ENCODE measurements around the gene ALAD. TPM values are rescaled to one million over a fixed set of nuclear protein-coding genes. Genes with fewer than 3 reads are reported as not detected.

Gene ALAD
- total and polyA plus RNA-seq, 7 donors = 14.8 to 50.2 (median 31.0) TPM

DNA sequence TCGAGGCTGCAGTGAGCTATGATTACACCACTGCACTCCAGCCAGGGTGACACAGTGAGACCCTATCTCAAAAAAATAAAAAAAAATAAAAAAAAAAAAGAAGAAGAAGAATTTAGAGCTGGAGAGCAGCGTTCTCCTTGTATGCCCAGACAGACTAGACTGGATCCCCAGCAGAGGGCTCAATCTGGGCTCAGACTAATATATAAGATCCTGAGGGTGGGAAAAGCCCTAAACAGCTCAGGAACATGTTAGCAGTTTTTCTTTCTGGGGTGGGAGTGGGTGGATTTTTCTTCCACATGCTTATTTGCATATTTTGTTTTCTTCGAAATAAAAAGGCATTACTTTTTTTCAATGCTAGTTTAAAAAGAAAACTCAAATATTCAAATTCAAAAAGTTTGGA lies 52.6 kb downstream of the ALAD start:
- intact Hi-C loops (cut with DNase I) = loop anchor here (2.0 to 10.0 kb wide), 2 partner anchors 52 to 236 kb away; partner anchors contain the start of gene ALAD
- TF ChIP-seq POLR2AphosphoS5 (IDR thresholded peaks at IDR 0.05) = no peak
- no peak for TF ChIP-seq EP300 (IDR thresholded peaks at IDR 0.05)
- no peak for TF ChIP-seq POLR2A (IDR thresholded peaks at IDR 0.05)
- TF ChIP-seq, protein P1, sequence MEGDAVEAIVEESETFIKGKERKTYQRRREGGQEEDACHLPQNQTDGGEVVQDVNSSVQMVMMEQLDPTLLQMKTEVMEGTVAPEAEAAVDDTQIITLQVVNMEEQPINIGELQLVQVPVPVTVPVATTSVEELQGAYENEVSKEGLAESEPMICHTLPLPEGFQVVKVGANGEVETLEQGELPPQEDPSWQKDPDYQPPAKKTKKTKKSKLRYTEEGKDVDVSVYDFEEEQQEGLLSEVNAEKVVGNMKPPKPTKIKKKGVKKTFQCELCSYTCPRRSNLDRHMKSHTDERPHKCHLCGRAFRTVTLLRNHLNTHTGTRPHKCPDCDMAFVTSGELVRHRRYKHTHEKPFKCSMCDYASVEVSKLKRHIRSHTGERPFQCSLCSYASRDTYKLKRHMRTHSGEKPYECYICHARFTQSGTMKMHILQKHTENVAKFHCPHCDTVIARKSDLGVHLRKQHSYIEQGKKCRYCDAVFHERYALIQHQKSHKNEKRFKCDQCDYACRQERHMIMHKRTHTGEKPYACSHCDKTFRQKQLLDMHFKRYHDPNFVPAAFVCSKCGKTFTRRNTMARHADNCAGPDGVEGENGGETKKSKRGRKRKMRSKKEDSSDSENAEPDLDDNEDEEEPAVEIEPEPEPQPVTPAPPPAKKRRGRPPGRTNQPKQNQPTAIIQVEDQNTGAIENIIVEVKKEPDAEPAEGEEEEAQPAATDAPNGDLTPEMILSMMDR (IDR thresholded peaks at IDR 0.05) = no peak
- Histone ChIP-seq H3K27ac (no peak overlapping the region), H3K4me1 (peaks cover 0 to 30% (median 27%) of the 10 kb centered on the region in 4 donors), H3K36me3 (no peaks in the 10 kb centered on the region), H3K9me3 (no peaks in the 10 kb centered on the region), H3K4me3 (no peak overlapping the region), H3K27me3 (peaks cover 0 to 25% (median 2%) of the 10 kb centered on the region in 3 donors)
- WGBS, 2 donors = 63 to 80% methylated on average over 3 of the region's 3 CpGs
- DNase-seq = no peak

DNA sequence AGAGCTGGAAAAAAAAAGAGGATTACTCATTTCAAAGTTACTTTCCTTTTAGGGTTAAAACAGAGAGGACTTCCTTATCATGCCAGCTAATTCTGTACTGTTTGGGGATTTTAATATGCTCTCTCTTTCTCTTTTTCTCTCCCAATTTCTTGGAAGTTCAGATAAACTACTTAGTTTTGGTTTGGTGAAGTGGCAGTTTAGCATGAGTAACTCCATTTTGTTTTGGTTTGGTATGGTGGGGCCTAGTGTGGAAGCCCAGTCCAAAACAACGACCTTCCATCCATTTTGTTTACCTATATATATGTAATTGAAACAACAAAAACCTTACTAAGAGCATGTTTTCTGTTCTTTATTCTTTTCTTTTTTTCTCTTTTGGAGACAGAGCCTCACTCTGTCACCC lies 55.4 kb downstream of the ALAD start:
- TF ChIP-seq POLR2AphosphoS5 (IDR thresholded peaks at IDR 0.05) (no peak), POLR2A (IDR thresholded peaks at IDR 0.05) (no peak), EP300 (IDR thresholded peaks at IDR 0.05) (no peak)
- TF ChIP-seq, protein P1 (IDR thresholded peaks at IDR 0.05) = no peak
- Histone ChIP-seq H3K9me3 (no peaks in the 10 kb centered on the region), H3K27me3 (peaks cover 0 to 11% (median 2%) of the 10 kb centered on the region in 3 donors), H3K4me1 (peaks cover 0 to 41% (median 34%) of the 10 kb centered on the region in 4 donors), H3K27ac (peak overlapping the region in 1 of 4 donors; percentile 88), H3K4me3 (no peak overlapping the region), H3K36me3 (no peaks in the 10 kb centered on the region)
- intact Hi-C loops (cut with DNase I) = loop anchor here (10.0 kb wide), 1 partner anchor 239 kb away; no protein-coding TSS in a partner anchor
- WGBS, 2 donors = 0 to 12% methylated on average over 1 of the region's 1 CpG
- DNase-seq = no peak

DNA sequence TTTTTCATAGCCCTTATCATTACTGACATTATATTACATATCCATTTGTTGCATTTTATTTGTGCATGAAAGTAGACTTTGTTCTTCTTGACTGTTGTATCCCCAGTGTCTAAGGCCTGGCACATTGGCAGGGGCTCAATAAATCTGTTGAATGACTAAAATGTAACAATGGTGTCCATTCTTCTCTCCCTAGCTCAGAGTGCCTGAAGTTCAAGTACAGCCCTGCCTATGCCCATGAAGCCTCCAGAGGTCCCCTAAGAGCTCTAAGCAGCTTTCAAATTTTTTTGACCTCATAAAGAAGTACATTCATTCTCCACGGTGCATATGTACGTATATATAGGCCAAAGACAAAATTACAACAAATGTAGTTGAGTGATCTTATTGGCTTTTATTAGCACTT lies 55.9 kb downstream of the ALAD start:
- peaks cover 0 to 40% (median 32%) of the 10 kb centered on the region in 4 donors for H3K4me1 ChIP-seq
- intact Hi-C loops (cut with DNase I) = loop anchor here (10.0 kb wide), 1 partner anchor 240 kb away; no protein-coding TSS in a partner anchor
- no peaks in the 10 kb centered on the region for H3K36me3 ChIP-seq
- peaks cover 0 to 6% (median 0%) of the 10 kb centered on the region in 3 donors for H3K27me3 ChIP-seq
- no peak for DNase-seq
- TF ChIP-seq, protein P1 (IDR thresholded peaks at IDR 0.05) = no peak
- TF ChIP-seq POLR2AphosphoS5 (IDR thresholded peaks at IDR 0.05) (no peak), POLR2A (IDR thresholded peaks at IDR 0.05) (no peak), EP300 (IDR thresholded peaks at IDR 0.05) (no peak)
- H3K9me3 ChIP-seq = no peaks in the 10 kb centered on the region
- peak overlapping the region in 3 of 4 donors; percentile 79 to 88 (median 80) for H3K27ac ChIP-seq
- no peak overlapping the region for H3K4me3 ChIP-seq
- 14 to 64% methylated on average over 2 of the region's 2 CpGs for WGBS, 2 donors

DNA sequence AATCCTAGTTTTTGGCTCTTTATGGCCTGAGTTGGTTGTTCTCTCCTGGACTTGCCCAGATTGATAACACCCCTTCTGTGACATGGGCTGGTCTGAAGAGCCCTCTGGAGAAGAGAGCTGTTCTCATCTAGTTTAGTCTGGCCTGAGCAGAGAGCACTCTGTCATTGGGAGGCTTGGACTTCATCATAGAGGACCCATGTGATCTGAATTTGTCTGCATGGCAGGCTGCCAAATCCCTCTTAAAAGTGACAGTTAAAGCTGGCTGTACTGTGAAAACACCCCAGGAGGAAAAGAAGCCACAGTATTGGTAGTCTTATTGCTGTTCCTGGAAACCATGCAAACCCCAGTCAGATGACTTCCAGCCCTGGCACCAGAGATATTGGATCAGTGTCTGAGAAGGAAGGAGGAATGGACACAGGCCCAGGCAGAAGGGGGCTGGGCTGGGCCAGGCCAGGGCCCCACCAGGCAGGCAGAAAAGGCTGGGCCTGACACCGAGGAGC lies 57.3 kb downstream of the ALAD start:
- intact Hi-C loops (cut with DNase I) = loop anchor here (10.0 kb wide), 1 partner anchor 241 kb away; no protein-coding TSS in a partner anchor
- no peaks in the 10 kb centered on the region for H3K9me3 ChIP-seq
- H3K4me3 ChIP-seq = no peak overlapping the region
- no peaks in the 10 kb centered on the region for H3K27me3 ChIP-seq
- TF ChIP-seq EP300 (IDR thresholded peaks at IDR 0.05) = peak; percentile 48 to 85 (median 64)
- peak; percentile 68 to 86 (median 80) for TF ChIP-seq POLR2AphosphoS5 (IDR thresholded peaks at IDR 0.05)
- no peak for TF ChIP-seq POLR2A (IDR thresholded peaks at IDR 0.05)
- DNase-seq = peak; percentile 98
- H3K27ac ChIP-seq = peak overlapping the region; percentile 79 to 88 (median 80)
- H3K4me1 ChIP-seq = peaks cover 0 to 42% (median 28%) of the 10 kb centered on the region in 4 donors
- no peaks in the 10 kb centered on the region for H3K36me3 ChIP-seq
- WGBS, 2 donors = 11 to 21% methylated on average over 1 of the region's 1 CpG

DNA sequence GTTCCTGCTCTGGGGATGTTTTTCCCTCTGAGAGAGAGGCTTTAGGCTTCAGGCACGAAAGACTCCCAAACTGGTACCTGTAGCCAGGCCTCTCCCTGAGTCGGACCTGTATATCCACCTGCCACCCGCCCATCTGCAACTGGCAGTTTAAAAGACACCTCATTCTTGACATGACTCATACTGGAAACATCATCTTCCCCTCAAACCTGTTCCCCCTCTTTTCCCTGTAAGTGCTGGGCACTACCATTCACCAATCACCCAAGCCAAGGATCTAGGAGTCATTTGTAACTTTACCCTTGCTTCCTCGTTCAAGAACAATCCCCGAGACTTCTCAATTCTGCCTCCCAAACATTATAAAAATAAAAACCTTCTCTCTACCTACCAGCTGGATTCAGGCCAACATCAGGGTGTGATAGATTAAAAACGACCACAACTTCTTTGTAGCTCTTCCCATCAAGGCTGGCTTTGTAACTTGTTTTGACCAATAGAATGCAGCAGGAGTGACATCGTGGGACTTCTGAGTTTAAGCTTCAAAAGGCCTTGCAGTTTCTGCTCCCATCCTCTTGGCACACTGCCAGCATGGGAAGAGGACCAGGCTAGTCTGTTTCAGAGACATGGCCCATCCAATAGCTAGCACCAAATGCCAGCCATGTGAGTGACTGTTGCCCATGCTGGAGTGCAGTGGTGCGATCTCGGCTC lies 59.2 kb downstream of the ALAD start:
- Histone ChIP-seq H3K4me3 (no peak overlapping the region), H3K4me1 (peaks cover 0 to 42% (median 28%) of the 10 kb centered on the region in 4 donors), H3K36me3 (no peaks in the 10 kb centered on the region), H3K27ac (peak overlapping the region in 1 of 4 donors; percentile 26), H3K27me3 (no peaks in the 10 kb centered on the region), H3K9me3 (no peaks in the 10 kb centered on the region)
- no peak for DNase-seq
- WGBS, 2 donors = 34 to 61% methylated on average over 9 of the region's 9 CpGs
- TF ChIP-seq EP300 (IDR thresholded peaks at IDR 0.05) (no peak), POLR2AphosphoS5 (IDR thresholded peaks at IDR 0.05) (no peak), POLR2A (IDR thresholded peaks at IDR 0.05) (no peak)
- intact Hi-C loops (cut with DNase I) = loop anchor here (2.0 to 10.0 kb wide), 3 partner anchors 35 to 243 kb away; partner anchors contain the start of genes ALAD and HDHD3

Data from sigmoid colon (tissue), 7 donors.